K562 (cell line): ENCODE results near the gene PTRH1. TPM values are rescaled to one million over a fixed set of nuclear protein-coding genes. Genes with fewer than 3 reads are reported as not detected.

Experiments used
- ATF7 ChIP-seq: fragments of 450-650 bp; IDR thresholded peaks from 2 replicates; pipeline ENCODE4 v1.7.1; 2014; ENCODE audit warnings: mild to moderate bottlenecking, moderate library complexity
- ETV5 ChIP-seq: sonication (generic); formaldehyde crosslinking; IDR thresholded peaks from 2 replicates; pipeline ENCODE4 v1.4.0; 2020; ENCODE audit warnings: low read depth, mild to moderate bottlenecking, missing genetic modification reagents
- FOS ChIP-seq: IDR thresholded peaks from 3 replicates; pipeline ENCODE4 v1.6.1; 2011; ENCODE audit not compliant: insufficient read length; ENCODE audit errors: extremely low read depth
- GTF2A2 ChIP-seq: IDR thresholded peaks from 2 replicates; pipeline ENCODE4 v1.6.1; 2016; ENCODE audit warnings: mild to moderate bottlenecking, missing genetic modification characterization, missing compliant biosample characterization
- HIVEP1 ChIP-seq: fragments of 250-450 bp; sonication (Bioruptor Pico); IDR thresholded peaks from 2 replicates; pipeline ENCODE4 v1.4.0; 2020; ENCODE audit warnings: mild to moderate bottlenecking
- HNRNPL ChIP-seq: fragments of 200-400 bp; formaldehyde crosslinking; IDR thresholded peaks from 2 replicates; pipeline ENCODE4 v1.6.1; 2017; ENCODE audit warnings: low read depth, mild to moderate bottlenecking, low read length
- MIER1 ChIP-seq: fragments of 450-650 bp; IDR thresholded peaks from 2 replicates; pipeline ENCODE4 v1.6.1; 2016; ENCODE audit warnings: antibody characterized with exemption, mild to moderate bottlenecking, low read depth
- POLR3G ChIP-seq: IDR thresholded peaks from 2 replicates; pipeline ENCODE4 v1.6.1; 2011; ENCODE audit not compliant: insufficient read length, insufficient replicate concordance; ENCODE audit errors: extremely low read depth
- SIX5 ChIP-seq, 2 experiments: IDR thresholded peaks; 2 replicates each; pipeline ENCODE4 v1.6.1; 2011; ENCODE audit warnings: low read length in 2 of 2, borderline replicate concordance in 1 of 2, low read depth in 1 of 2, mild to moderate bottlenecking in 1 of 2, moderate library complexity in 1 of 2; ENCODE audit not compliant: insufficient read depth in 1 of 2
- SREBF2 ChIP-seq: sonication (generic); formaldehyde crosslinking; IDR thresholded peaks from 2 replicates; pipeline ENCODE4 v1.4.0; 2020; ENCODE audit warnings: mild to moderate bottlenecking, missing genetic modification reagents
- YY1 ChIP-seq, 3 experiments: IDR thresholded peaks; 2 replicates each; pipeline ENCODE4 v1.6.1; 2011; ENCODE audit warnings: low read length in 2 of 3, mild to moderate bottlenecking in 2 of 3, moderate library complexity in 2 of 3, borderline replicate concordance in 1 of 3, control low read depth in 1 of 3, low read depth in 1 of 3; ENCODE audit not compliant: insufficient read depth in 3 of 3, insufficient replicate concordance in 2 of 3, control insufficient read depth in 1 of 3, insufficient read length in 1 of 3; ENCODE audit errors: extremely low read depth in 1 of 3
- ZNF263 ChIP-seq: sonication (generic); formaldehyde crosslinking; IDR thresholded peaks from 2 replicates; pipeline ENCODE4 v1.8.0; 2022; ENCODE audit warnings: mild to moderate bottlenecking, missing genetic modification reagents, borderline replicate concordance
- ZNF445 ChIP-seq: fragments of 250-450 bp; sonication (Bioruptor Pico); IDR thresholded peaks from 2 replicates; pipeline ENCODE4 v1.4.0; 2020; ENCODE audit warnings: low read depth, mild to moderate bottlenecking, moderate library complexity
- polyA plus RNA-seq, 8 experiments: library from polyadenylated mRNA; depleted of rRNA in 4 of 8; stranded (reverse) in 5 of 8; unstranded in 3 of 8; fragments of >200 nt; fragmentation: Nextera tagmentation in 2 of 8; fragmentation: Illumina TruSeq in 1 of 8; extraction: Ambion mirVana in 2 of 8; extraction: Trizol in 1 of 8; gene quantifications; 2 replicates each; pipeline versions ENCODE4 v1.2.1 to v1.2.3, GENCODE V29; 2011 to 2014; ENCODE audit warnings: inconsistent platforms in 1 of 8, missing spikeins in 1 of 8
- total RNA-seq, 7 experiments: library from RNA; depleted of rRNA in 6 of 7; stranded (reverse); fragments of >200 nt in 6 of 7; fragmentation: Illumina TruSeq in 2 of 7; extraction: Trizol in 2 of 7; gene quantifications; 2 replicates each; pipeline versions ENCODE4 v1.2.1 to v1.2.3, GENCODE V29; 2011 to 2021; ENCODE audit warnings: low replicate concordance in 1 of 7
- TF ChIP-seq, protein P1 (sequence below): sonication (generic); formaldehyde crosslinking; IDR thresholded peaks from 2 replicates; pipeline ENCODE4 v1.9.0; 2022; ENCODE audit warnings: mild to moderate bottlenecking, missing genetic modification reagents
- TF ChIP-seq, protein P2 (sequence below): sonication (generic); formaldehyde crosslinking; IDR thresholded peaks from 2 replicates; pipeline ENCODE4 v1.8.0; 2022; ENCODE audit warnings: missing genetic modification reagents, mild to moderate bottlenecking, borderline replicate concordance
- TF ChIP-seq, protein P3 (sequence below): fragments of 200-400 bp; formaldehyde crosslinking; IDR thresholded peaks from 2 replicates; pipeline ENCODE4 v1.6.1; 2017; ENCODE audit warnings: mild to moderate bottlenecking, low read depth, low read length, moderate library complexity
- TF ChIP-seq, protein P4 (sequence below), 2 experiments: fragments of 450-650 bp in 1 of 2; IDR thresholded peaks; 2 replicates each; pipeline ENCODE4 v1.6.1; 2011 to 2017; ENCODE audit warnings: low read depth in 2 of 2, antibody characterized with exemption in 1 of 2, borderline replicate concordance in 1 of 2, low read length in 1 of 2, mild to moderate bottlenecking in 1 of 2, mixed read lengths in 1 of 2; ENCODE audit not compliant: control insufficient read depth in 1 of 2

Gene PTRH1
- total and polyA plus RNA-seq, 9 of the 15 experiments (the other 6 are each of a cell fraction or from before 2014, with no cell fraction given) = 0.63 to 43.1 (median 5.7) TPM

DNA sequence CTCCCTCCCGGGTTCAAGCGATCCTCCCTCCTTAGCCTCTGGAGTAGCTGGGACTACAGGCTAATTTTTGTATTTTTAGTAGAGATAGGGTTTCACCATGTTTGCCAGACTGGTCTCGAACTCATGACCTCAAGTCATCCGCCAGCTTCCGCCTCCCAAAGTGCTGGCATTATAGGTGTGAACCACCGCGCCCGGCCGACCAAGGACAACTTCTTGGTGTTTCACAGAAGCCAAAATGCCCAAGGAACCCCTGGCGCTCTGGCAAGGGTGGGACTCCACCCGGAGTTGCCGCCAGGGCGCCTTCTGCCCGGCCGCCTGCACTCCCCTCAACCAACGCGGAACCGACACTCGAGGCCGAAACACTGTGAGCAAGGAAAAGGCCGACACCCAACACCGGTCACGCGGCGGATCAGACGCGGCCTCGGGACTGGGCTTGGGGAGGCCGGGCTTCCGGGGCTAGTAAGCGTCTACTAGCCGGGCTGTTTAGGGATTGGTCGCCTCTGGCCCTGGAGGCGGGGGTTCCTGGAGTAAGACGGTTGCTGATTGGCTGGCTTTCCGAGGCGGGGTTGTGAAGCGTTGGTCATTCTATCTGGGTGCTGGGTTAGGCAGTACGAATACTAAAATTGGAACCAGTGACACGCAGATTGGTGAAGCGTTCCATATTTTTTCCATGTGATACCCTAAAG lies 16.3 kb downstream of the PTRH1 start (continued):
- TF ChIP-seq HNRNPL = no peak
- no peak for TF ChIP-seq ZNF263 (CRISPR knock-in tag)
- TF ChIP-seq, protein P1, sequence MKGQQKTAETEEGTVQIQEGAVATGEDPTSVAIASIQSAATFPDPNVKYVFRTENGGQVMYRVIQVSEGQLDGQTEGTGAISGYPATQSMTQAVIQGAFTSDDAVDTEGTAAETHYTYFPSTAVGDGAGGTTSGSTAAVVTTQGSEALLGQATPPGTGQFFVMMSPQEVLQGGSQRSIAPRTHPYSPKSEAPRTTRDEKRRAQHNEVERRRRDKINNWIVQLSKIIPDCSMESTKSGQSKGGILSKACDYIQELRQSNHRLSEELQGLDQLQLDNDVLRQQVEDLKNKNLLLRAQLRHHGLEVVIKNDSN = peak; percentile 89
- TF ChIP-seq ATF7 = peak; percentile 78; the same call in 1 of the 2 replicates
- TF ChIP-seq FOS = peak; percentile 85
- TF ChIP-seq MIER1 = 0 out of 2 replicates have a peak, but pooled peaks have one; percentile 40
- TF ChIP-seq YY1 (IDR thresholded peaks at IDR 0.05; ENCODE audit: borderline replicate concordance in 1 of 3, control insufficient read depth in 1 of 3, extremely low read depth in 1 of 3, insufficient read depth in 3 of 3, insufficient read length in 1 of 3, insufficient replicate concordance in 2 of 3, low read depth in 1 of 3, low read length in 2 of 3) = peak in 1 of 3 experiments; percentile 13
- TF ChIP-seq, protein P2, sequence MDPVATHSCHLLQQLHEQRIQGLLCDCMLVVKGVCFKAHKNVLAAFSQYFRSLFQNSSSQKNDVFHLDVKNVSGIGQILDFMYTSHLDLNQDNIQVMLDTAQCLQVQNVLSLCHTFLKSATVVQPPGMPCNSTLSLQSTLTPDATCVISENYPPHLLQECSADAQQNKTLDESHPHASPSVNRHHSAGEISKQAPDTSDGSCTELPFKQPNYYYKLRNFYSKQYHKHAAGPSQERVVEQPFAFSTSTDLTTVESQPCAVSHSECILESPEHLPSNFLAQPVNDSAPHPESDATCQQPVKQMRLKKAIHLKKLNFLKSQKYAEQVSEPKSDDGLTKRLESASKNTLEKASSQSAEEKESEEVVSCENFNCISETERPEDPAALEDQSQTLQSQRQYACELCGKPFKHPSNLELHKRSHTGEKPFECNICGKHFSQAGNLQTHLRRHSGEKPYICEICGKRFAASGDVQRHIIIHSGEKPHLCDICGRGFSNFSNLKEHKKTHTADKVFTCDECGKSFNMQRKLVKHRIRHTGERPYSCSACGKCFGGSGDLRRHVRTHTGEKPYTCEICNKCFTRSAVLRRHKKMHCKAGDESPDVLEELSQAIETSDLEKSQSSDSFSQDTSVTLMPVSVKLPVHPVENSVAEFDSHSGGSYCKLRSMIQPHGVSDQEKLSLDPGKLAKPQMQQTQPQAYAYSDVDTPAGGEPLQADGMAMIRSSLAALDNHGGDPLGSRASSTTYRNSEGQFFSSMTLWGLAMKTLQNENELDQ (CRISPR knock-in tag) = no peak
- no peak for TF ChIP-seq SIX5 (IDR thresholded peaks at IDR 0.05; ENCODE audit: borderline replicate concordance in 1 of 2, insufficient read depth in 1 of 2, low read depth in 1 of 2, low read length in 2 of 2)
- TF ChIP-seq, protein P3, sequence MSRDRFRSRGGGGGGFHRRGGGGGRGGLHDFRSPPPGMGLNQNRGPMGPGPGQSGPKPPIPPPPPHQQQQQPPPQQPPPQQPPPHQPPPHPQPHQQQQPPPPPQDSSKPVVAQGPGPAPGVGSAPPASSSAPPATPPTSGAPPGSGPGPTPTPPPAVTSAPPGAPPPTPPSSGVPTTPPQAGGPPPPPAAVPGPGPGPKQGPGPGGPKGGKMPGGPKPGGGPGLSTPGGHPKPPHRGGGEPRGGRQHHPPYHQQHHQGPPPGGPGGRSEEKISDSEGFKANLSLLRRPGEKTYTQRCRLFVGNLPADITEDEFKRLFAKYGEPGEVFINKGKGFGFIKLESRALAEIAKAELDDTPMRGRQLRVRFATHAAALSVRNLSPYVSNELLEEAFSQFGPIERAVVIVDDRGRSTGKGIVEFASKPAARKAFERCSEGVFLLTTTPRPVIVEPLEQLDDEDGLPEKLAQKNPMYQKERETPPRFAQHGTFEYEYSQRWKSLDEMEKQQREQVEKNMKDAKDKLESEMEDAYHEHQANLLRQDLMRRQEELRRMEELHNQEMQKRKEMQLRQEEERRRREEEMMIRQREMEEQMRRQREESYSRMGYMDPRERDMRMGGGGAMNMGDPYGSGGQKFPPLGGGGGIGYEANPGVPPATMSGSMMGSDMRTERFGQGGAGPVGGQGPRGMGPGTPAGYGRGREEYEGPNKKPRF = no peak
- TF ChIP-seq ZNF445 (CRISPR knock-in tag) = no peak
- TF ChIP-seq POLR3G = no peak
- TF ChIP-seq SREBF2 (CRISPR knock-in tag) = no peak
- TF ChIP-seq GTF2A2 (tag) = no peak
- no peak for TF ChIP-seq HIVEP1
- peak; percentile 65 for TF ChIP-seq ETV5 (CRISPR knock-in tag)
- TF ChIP-seq, protein P4, sequence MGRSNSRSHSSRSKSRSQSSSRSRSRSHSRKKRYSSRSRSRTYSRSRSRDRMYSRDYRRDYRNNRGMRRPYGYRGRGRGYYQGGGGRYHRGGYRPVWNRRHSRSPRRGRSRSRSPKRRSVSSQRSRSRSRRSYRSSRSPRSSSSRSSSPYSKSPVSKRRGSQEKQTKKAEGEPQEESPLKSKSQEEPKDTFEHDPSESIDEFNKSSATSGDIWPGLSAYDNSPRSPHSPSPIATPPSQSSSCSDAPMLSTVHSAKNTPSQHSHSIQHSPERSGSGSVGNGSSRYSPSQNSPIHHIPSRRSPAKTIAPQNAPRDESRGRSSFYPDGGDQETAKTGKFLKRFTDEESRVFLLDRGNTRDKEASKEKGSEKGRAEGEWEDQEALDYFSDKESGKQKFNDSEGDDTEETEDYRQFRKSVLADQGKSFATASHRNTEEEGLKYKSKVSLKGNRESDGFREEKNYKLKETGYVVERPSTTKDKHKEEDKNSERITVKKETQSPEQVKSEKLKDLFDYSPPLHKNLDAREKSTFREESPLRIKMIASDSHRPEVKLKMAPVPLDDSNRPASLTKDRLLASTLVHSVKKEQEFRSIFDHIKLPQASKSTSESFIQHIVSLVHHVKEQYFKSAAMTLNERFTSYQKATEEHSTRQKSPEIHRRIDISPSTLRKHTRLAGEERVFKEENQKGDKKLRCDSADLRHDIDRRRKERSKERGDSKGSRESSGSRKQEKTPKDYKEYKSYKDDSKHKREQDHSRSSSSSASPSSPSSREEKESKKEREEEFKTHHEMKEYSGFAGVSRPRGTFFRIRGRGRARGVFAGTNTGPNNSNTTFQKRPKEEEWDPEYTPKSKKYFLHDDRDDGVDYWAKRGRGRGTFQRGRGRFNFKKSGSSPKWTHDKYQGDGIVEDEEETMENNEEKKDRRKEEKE (IDR thresholded peaks at IDR 0.05; ENCODE audit: borderline replicate concordance in 1 of 2, control insufficient read depth in 1 of 2, low read depth in 2 of 2, low read length in 1 of 2) = 0 out of 4 replicates have a peak, but pooled peaks of 1 of the 2 experiments have one; percentile 27
